Right cardiac atrium (tissue), 5 donors: Measurements from ENCODE around the gene PGM2. TPM values are rescaled to one million over a fixed set of nuclear protein-coding genes. Genes with fewer than 3 reads are reported as not detected.
A peak's percentile ranks its signal among the peaks of the same experiment; 100 is the strongest.
"Not testable (repeated sequence)": the region's sequence is repeated elsewhere in the genome, so short reads cannot be mapped to it uniquely, and the experiment has no call there.

Source experiments
- ATAC-seq, 2 donors: fragments of 200-7000 bp; cut with Tn5 transposase; one replicate each; pipeline versions ENCODE4 v1.8.0 to v1.9.1; 2020; ENCODE audit warnings: moderate library complexity in 2 of 2, mild to moderate bottlenecking in 1 of 2
- DNase-seq, 3 donors: peaks; one replicate each; pipeline ENCODE4 v3.0.0-alpha.2; 2020
- H3K27ac ChIP-seq: one replicate; pipeline ENCODE4 v1.5.1; 2013; ENCODE audit warnings: mild to moderate bottlenecking, low read length, control low read depth, moderate library complexity
- H3K27me3 ChIP-seq: one replicate; pipeline ENCODE4 v1.6.1; 2013; ENCODE audit not compliant: control insufficient read depth, insufficient read depth
- H3K4me1 ChIP-seq: one replicate; pipeline ENCODE4 v1.6.1; 2013; ENCODE audit warnings: low read length; ENCODE audit not compliant: control insufficient read depth, insufficient read depth
- H3K4me3 ChIP-seq: one replicate; pipeline ENCODE4 v1.5.1; 2013; ENCODE audit warnings: low read length, control low read depth
- H3K9me3 ChIP-seq: one replicate; pipeline ENCODE4 v1.6.1; 2013; ENCODE audit warnings: low read length; ENCODE audit not compliant: control insufficient read depth
- WGBS: extraction: QIAGEN DNeasy Blood & Tissue Kit; methylation state at CpG from one replicate; pipeline ENCODE4 v1.1.7; 2013; 5-methylcytosine and 5-hydroxymethylcytosine counted together
- intact Hi-C, 4 donors: fragments of 100-400 bp; cut with DNase I; formaldehyde crosslinking; loops; one replicate each; pipeline versions ENCODE4 v1.11.0 to v1.14.0; 2022 to 2023
- polyA plus RNA-seq: library from polyadenylated mRNA; stranded (reverse); fragments of 200-250 nt; gene quantifications from one replicate; pipeline ENCODE4 v1.2.3, GENCODE V29; 2013
- total RNA-seq, 4 donors: library from RNA; stranded (reverse); fragmentation: NEBNext Ultra II Directional; extraction: Animal tissue kit (Norgen Biotek cat#: 25700); gene quantifications; one replicate each; pipeline ENCODE4 v1.2.1, GENCODE V29; 2021
- donor health status: healthy with polysubstance abuse.
- donor health status: DM: no; HTN: yes; CAD: no.
- donor health status: DM: no; HTN: no; CAD: no.
- donor health status: DM: no; HTN: yes; CAD: no; lungs with severe emphysema.
- donor health status: DM: yes; HTN: yes; CAD: no.

PGM2 gene
- total and polyA plus RNA-seq, 5 donors = 4.3 to 14.7 (median 9.5) TPM

- Histone ChIP-seq H3K27ac (no peak overlapping the region), H3K9me3 (no peaks in the 10 kb centered on the region), H3K4me1 (no peaks in the 10 kb centered on the region), H3K4me3 (no peak overlapping the region), H3K27me3 (no peaks in the 10 kb centered on the region)
- intact Hi-C loops = no loop called here
- DNase-seq (no peak), ATAC-seq (no peak)
- WGBS = 48% methylated on average over 2 of the region's 2 CpGs
These were observed 10.5 kb upstream of the PGM2 start for GRCh38 chr4:37816006-37816405.

DNA sequence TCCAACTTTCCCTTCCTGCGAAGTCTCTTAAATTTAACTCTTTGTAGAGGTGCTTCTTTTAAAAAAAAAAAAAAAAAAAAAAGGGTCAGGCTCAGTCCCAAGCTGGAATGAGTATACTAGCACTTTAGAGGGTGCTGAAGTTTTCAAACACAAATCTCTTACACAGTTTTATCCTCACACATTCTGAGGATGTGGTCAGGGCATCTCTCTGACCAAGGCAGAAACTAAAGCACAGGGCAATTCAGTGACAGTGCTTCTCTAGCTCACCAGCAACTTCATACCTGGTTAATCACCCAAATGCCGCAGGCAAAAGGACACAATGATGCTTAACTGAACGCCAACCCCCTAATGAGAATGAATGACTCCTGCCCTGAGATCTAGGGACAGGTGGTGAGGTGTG is 9.8 kb upstream of the PGM2 start:
- Histone ChIP-seq H3K4me3 (no peak overlapping the region), H3K27me3 (no peaks in the 10 kb centered on the region), H3K9me3 (no peaks in the 10 kb centered on the region), H3K4me1 (no peaks in the 10 kb centered on the region), H3K27ac (no peak overlapping the region)
- ATAC-seq = no peak
- 68% methylated on average over 3 of the region's 3 CpGs for WGBS
- no peak for DNase-seq
- intact Hi-C loops = no loop called here

DNA sequence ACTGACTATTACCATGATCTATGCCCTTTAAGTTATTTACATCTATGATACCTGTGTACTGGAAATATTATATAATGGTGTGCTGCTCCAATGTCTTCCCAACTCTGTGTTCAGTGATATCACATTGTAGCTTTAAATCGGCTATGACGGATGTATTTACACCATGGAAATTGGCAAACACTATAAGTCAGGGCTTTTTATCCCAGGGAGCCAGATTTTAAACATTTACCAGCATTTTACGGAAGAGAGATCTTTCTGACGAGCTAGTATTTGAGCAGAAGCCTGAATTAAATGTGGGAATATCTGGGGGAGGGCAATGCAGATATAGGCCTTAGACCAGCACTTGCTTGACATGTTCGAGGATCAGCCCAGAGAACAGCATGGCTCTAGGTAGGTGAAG is 7.7 kb upstream of the PGM2 start:
- Histone ChIP-seq H3K27ac (no peak overlapping the region), H3K9me3 (no peaks in the 10 kb centered on the region), H3K4me1 (no peaks in the 10 kb centered on the region), H3K4me3 (no peak overlapping the region), H3K27me3 (no peaks in the 10 kb centered on the region)
- no peak for ATAC-seq
- no peak for DNase-seq
- intact Hi-C loops = no loop called here
- WGBS = 92% methylated on average over 5 of the region's 5 CpGs

GRCh38 chr4:37820458-37820857 is 6.0 kb upstream of the PGM2 start:
- not testable (repeated sequence) for H3K27me3 ChIP-seq, H3K9me3 ChIP-seq, H3K4me1 ChIP-seq, ATAC-seq, H3K4me3 ChIP-seq, H3K27ac ChIP-seq
- intact Hi-C loops = loop anchor here in 1 of 4 donors (10.0 kb wide), 1 partner anchor 64 kb away; no protein-coding TSS in a partner anchor
- 97% methylated on average over 25 of the region's 28 CpGs for WGBS
- peak in 1 of 3 donors; percentile 30 for DNase-seq

DNA sequence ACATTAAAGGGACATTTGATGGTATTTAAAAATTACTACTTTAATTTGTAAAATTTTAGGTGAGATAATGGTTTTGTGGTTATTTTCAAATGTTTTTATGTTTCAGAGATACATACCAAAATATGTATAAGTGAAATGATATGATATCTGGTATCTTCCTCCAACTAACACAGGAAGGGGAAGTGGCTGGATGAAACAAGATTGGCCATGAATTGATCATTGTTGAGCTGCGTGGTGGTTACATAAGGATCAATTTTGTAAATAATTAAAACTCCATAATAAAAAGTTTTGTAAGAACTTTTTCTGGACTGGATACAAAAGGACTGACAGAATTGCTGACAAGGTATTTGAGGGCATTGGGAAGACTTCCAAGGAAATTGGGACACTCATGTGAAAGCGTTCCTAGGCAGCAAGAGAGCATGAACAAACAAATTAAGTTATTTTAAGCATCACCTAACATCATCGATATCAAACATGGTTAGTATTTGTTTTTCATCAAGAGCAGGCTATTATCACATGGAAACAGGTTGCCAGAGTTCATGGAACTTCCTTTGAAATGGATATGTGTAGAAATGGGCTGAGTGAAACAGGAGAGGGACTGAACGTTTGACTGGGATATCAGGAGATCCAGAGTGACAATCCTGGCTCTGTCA is 4.4 kb upstream of the PGM2 start:
- no peak overlapping the region for H3K4me3 ChIP-seq
- no peak for DNase-seq
- intact Hi-C loops = loop anchor here in 1 of 4 donors (10.0 kb wide), 1 partner anchor 63 kb away; no protein-coding TSS in a partner anchor
- no peaks in the 10 kb centered on the region for H3K4me1 ChIP-seq
- no peaks in the 10 kb centered on the region for H3K27me3 ChIP-seq
- H3K27ac ChIP-seq = no peak overlapping the region
- 42% methylated on average over 4 of the region's 4 CpGs for WGBS
- no peaks in the 10 kb centered on the region for H3K9me3 ChIP-seq
- ATAC-seq = no peak

DNA sequence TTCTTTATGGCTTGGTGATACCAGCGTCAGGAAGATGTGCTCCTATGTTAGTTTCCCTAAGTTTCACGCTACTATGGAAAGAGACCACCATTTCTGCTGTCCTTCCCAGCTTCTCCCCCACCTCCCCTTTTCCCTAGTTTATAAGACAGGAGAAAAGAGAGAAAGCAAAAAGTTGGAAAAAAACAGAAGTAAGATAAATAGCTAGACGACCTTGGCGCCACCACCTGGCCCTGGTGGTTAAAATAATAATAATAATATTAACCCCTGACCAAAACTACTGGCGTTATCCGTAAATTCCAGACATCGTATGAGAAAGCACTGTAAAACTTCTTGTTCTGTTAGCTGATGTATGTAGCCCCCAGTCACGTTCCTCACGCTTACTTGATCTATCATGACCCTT is 985 bp upstream of the PGM2 start:
- H3K27me3 ChIP-seq, ATAC-seq, H3K4me1 ChIP-seq, DNase-seq, H3K9me3 ChIP-seq: not testable (repeated sequence)
- 7% methylated on average over 9 of the region's 9 CpGs for WGBS
- Histone ChIP-seq H3K4me3 (peak overlapping the region; percentile 56), H3K27ac (peak overlapping the region; percentile 46)
- intact Hi-C loops = loop anchor here in 2 of 4 donors (5.0 to 10.0 kb wide), 2 partner anchors 59 to 152 kb away; no protein-coding TSS in a partner anchor

- Histone ChIP-seq H3K27me3 (no peaks in the 10 kb centered on the region), H3K4me1 (peaks cover 2% of the 10 kb centered on the region), H3K9me3 (no peaks in the 10 kb centered on the region), H3K27ac (peak overlapping the region; percentile 46), H3K4me3 (peak overlapping the region; percentile 56)
- no peak for DNase-seq
- ATAC-seq = peak; percentile 16 to 32
- intact Hi-C loops = loop anchor here in 2 of 4 donors (5.0 to 10.0 kb wide), 2 partner anchors 59 to 151 kb away; no protein-coding TSS in a partner anchor
- 2% methylated on average over 14 of the region's 14 CpGs for WGBS
These were observed 555 bp upstream of the PGM2 start for GRCh38 chr4:37825968-37826294.

- Histone ChIP-seq H3K27me3 (no peaks in the 10 kb centered on the region), H3K4me3 (peak overlapping the region; percentile 56), H3K4me1 (peaks cover 2% of the 10 kb centered on the region), H3K9me3 (no peaks in the 10 kb centered on the region), H3K27ac (peak overlapping the region; percentile 46)
- peak; percentile 47 for ATAC-seq
- DNase-seq = peak in 1 of 3 donors; percentile 76
- intact Hi-C loops = loop anchor here in 2 of 4 donors (5.0 to 10.0 kb wide), 2 partner anchors 58 to 150 kb away; no protein-coding TSS in a partner anchor
- 6% methylated on average over 38 of the region's 38 CpGs for WGBS
These were observed 672 bp downstream of the PGM2 start for GRCh38 chr4:37827030-37827685.

- DNase-seq = no peak
These were observed 1.4 kb downstream of the PGM2 start for GRCh38 chr4:37827802-37828321.

DNA sequence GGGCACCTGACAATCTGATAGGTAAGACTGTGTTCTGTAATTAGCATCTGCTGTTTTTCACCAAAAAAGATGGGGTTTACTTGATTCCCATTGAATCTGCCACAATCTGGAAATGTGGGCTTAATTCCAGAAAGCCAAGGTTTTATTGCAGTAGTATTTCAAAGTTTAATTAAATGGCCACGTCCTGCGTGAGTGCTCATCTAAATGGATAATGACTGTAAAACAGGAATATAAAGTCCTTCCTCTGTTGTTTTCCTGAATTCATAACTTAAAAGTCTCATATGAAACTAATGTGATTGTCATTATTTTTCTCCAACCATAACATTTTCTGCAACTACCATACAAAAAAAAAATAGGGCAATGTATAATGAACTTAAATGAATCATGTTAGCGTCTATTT is 2.4 kb downstream of the PGM2 start:
- H3K27me3 ChIP-seq = no peaks in the 10 kb centered on the region
- no peak for ATAC-seq
- 90% methylated on average over 3 of the region's 3 CpGs for WGBS
- no peak overlapping the region for H3K4me3 ChIP-seq
- no peak overlapping the region for H3K27ac ChIP-seq
- intact Hi-C loops = loop anchor here in 2 of 4 donors (5.0 to 10.0 kb wide), 2 partner anchors 56 to 148 kb away; no protein-coding TSS in a partner anchor
- DNase-seq = no peak
- peaks cover 2% of the 10 kb centered on the region for H3K4me1 ChIP-seq
- no peaks in the 10 kb centered on the region for H3K9me3 ChIP-seq

More at GRCh38 chr4:37827802-37828321, 1.4 kb downstream of the PGM2 start:
- Histone ChIP-seq H3K27ac (no peak overlapping the region), H3K27me3 (no peaks in the 10 kb centered on the region), H3K9me3 (no peaks in the 10 kb centered on the region), H3K4me3 (peak overlapping the region; percentile 56), H3K4me1 (peaks cover 2% of the 10 kb centered on the region)
- WGBS = 46% methylated on average over 1 of the region's 1 CpG
- intact Hi-C loops = loop anchor here in 2 of 4 donors (5.0 to 10.0 kb wide), 2 partner anchors 57 to 149 kb away; no protein-coding TSS in a partner anchor
- ATAC-seq = peak in 1 of 2 donors; percentile 21

DNA sequence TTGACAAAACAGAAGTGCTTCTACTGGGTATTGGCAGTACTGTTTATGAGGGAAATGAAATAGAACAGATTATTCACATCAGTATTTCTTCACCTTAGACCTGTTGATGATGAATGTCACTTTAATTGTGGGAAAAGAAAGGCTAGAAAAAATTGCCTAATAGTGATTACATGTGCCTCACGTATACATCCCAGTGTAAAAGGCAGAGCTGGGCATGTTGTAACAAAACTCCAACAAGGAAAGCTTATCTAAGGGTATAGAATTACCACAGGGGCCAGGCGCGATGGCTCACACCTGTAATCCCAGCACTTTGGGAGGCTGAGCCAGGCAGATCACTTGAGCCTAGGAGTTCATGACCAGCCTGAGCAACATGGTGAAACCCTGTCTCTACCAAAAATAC is 4.2 kb downstream of the PGM2 start:
- intact Hi-C loops = no loop called here
- ATAC-seq = no peak

More for the DNA sequence above, 4.2 kb downstream of the PGM2 start:
- DNase-seq = no peak
- Histone ChIP-seq H3K4me1 (peaks cover 2% of the 10 kb centered on the region), H3K4me3 (no peak overlapping the region), H3K9me3 (no peaks in the 10 kb centered on the region), H3K27me3 (no peaks in the 10 kb centered on the region), H3K27ac (no peak overlapping the region)
- 92% methylated on average over 3 of the region's 3 CpGs for WGBS
